ENCODE data around the gene LITAFD. TPM values are rescaled to one million over a fixed set of nuclear protein-coding genes. Genes with fewer than 3 reads are reported as not detected.
"Not testable (repeated sequence)": the region's sequence is repeated elsewhere in the genome, so short reads cannot be mapped to it uniquely, and the experiment has no call there.

LITAFD gene
- total and polyA plus RNA-seq, 4 donors = not detected

- no peaks in the 10 kb centered on the region for H3K9me3 ChIP-seq (ENCODE audit: control insufficient read depth in 4 of 4, insufficient read depth in 3 of 4, low read length in 3 of 4)
- no peak for DNase-seq
- no peak for ATAC-seq (ENCODE audit: insufficient read depth, low FRiP score)
- no peak for TF ChIP-seq CTCF (IDR thresholded peaks at IDR 0.05; ENCODE audit: control extremely low read depth, extremely low read depth)
- H3K27me3 ChIP-seq (ENCODE audit: control insufficient read depth in 3 of 3, insufficient read depth in 3 of 3, low read length in 2 of 3) = no peaks in the 10 kb centered on the region
- no peak overlapping the region for H3K9ac ChIP-seq (ENCODE audit: insufficient read depth in 1 of 2, low read length in 2 of 2)
- no peaks in the 10 kb centered on the region for H3K4me1 ChIP-seq (ENCODE audit: control insufficient read depth in 5 of 5, insufficient read depth in 5 of 5, low read length in 5 of 5)
- no peak overlapping the region for H3K4me3 ChIP-seq
- no peak overlapping the region for H3K27ac ChIP-seq (ENCODE audit: low read depth in 1 of 2, low read length in 1 of 2)
- peaks cover 30 to 56% (median 41%) of the 10 kb centered on the region in 4 donors for H3K36me3 ChIP-seq (ENCODE audit: control insufficient read depth in 4 of 4, insufficient read depth in 4 of 4, low read length in 4 of 4)
- WGBS, 2 donors = 94% methylated on average over 7 of the region's 7 CpGs
These were observed 33.7 kb downstream of the LITAFD start for GRCh38 chr16:8915722-8916301.

- H3K9me3 ChIP-seq (ENCODE audit: control insufficient read depth in 4 of 4, insufficient read depth in 3 of 4, low read length in 3 of 4) = no peaks in the 10 kb centered on the region
- 66 to 81% methylated on average over 5 of the region's 5 CpGs for WGBS, 2 donors
- H3K4me1 ChIP-seq (ENCODE audit: control insufficient read depth in 5 of 5, insufficient read depth in 5 of 5, low read length in 5 of 5) = no peaks in the 10 kb centered on the region
- H3K4me3 ChIP-seq = no peak overlapping the region
- no peak overlapping the region for H3K9ac ChIP-seq (ENCODE audit: insufficient read depth in 1 of 2, low read length in 2 of 2)
- no peak for TF ChIP-seq CTCF (IDR thresholded peaks at IDR 0.05; ENCODE audit: control extremely low read depth, extremely low read depth)
- H3K36me3 ChIP-seq (ENCODE audit: control insufficient read depth in 4 of 4, insufficient read depth in 4 of 4, low read length in 4 of 4) = peaks cover 32 to 51% (median 37%) of the 10 kb centered on the region in 4 donors
- H3K27me3 ChIP-seq (ENCODE audit: control insufficient read depth in 3 of 3, insufficient read depth in 3 of 3, low read length in 2 of 3) = no peaks in the 10 kb centered on the region
- ATAC-seq (ENCODE audit: insufficient read depth, low FRiP score) = no peak
- H3K27ac ChIP-seq (ENCODE audit: low read depth in 1 of 2, low read length in 1 of 2) = no peak overlapping the region
- DNase-seq = no peak
These were observed 34.5 kb downstream of the LITAFD start for GRCh38 chr16:8916541-8917225.

- H3K9me3 ChIP-seq (ENCODE audit: control insufficient read depth in 4 of 4, insufficient read depth in 3 of 4, low read length in 3 of 4); H3K4me3 ChIP-seq; DNase-seq; H3K4me1 ChIP-seq (ENCODE audit: control insufficient read depth in 5 of 5, insufficient read depth in 5 of 5, low read length in 5 of 5); H3K27me3 ChIP-seq (ENCODE audit: control insufficient read depth in 3 of 3, insufficient read depth in 3 of 3, low read length in 2 of 3); ATAC-seq (ENCODE audit: insufficient read depth, low FRiP score); H3K9ac ChIP-seq (ENCODE audit: insufficient read depth in 1 of 2, low read length in 2 of 2); H3K27ac ChIP-seq (ENCODE audit: low read depth in 1 of 2, low read length in 1 of 2): not testable (repeated sequence)
- 96% methylated on average over 10 of the region's 10 CpGs for WGBS, 2 donors
- peaks cover 32 to 50% (median 36%) of the 10 kb centered on the region in 4 donors for H3K36me3 ChIP-seq (ENCODE audit: control insufficient read depth in 4 of 4, insufficient read depth in 4 of 4, low read length in 4 of 4)
These were observed 35.2 kb downstream of the LITAFD start for GRCh38 chr16:8917336-8917735.

GRCh38 chr16:8919089-8919933 is 37.2 kb downstream of the LITAFD start:
- H3K4me3 ChIP-seq = no peak overlapping the region
- peaks cover 34 to 52% (median 36%) of the 10 kb centered on the region in 4 donors for H3K36me3 ChIP-seq (ENCODE audit: control insufficient read depth in 4 of 4, insufficient read depth in 4 of 4, low read length in 4 of 4)

More at GRCh38 chr16:8919089-8919933, 37.2 kb downstream of the LITAFD start:
- WGBS, 2 donors = 79 to 81% methylated on average over 18 of the region's 18 CpGs
- H3K4me1 ChIP-seq (ENCODE audit: control insufficient read depth in 5 of 5, insufficient read depth in 5 of 5, low read length in 5 of 5) = peaks cover 0 to 2% (median 0%) of the 10 kb centered on the region in 5 donors
- H3K9ac ChIP-seq (ENCODE audit: insufficient read depth in 1 of 2, low read length in 2 of 2) = no peak overlapping the region
- DNase-seq = no peak
- no peaks in the 10 kb centered on the region for H3K27me3 ChIP-seq (ENCODE audit: control insufficient read depth in 3 of 3, insufficient read depth in 3 of 3, low read length in 2 of 3)
- H3K9me3 ChIP-seq (ENCODE audit: control insufficient read depth in 4 of 4, insufficient read depth in 3 of 4, low read length in 3 of 4) = no peaks in the 10 kb centered on the region
- no peak overlapping the region for H3K27ac ChIP-seq (ENCODE audit: low read depth in 1 of 2, low read length in 1 of 2)
- TF ChIP-seq CTCF (IDR thresholded peaks at IDR 0.05; ENCODE audit: control extremely low read depth, extremely low read depth) = no peak
- ATAC-seq (ENCODE audit: insufficient read depth, low FRiP score) = no peak
